ENCODE results near the gene PARG.
"Not testable (repeated sequence)": the region's sequence is repeated elsewhere in the genome, so short reads cannot be mapped to it uniquely, and the experiment has no call there.

The PARG gene

GRCh38 chr10:49775014-49775413, 166.8 kb downstream of the PARG start:
- H3K36me3 ChIP-seq (ENCODE audit: control insufficient read depth, insufficient read depth, low read length): no peaks in the 10 kb centered on the region
- H3K27ac ChIP-seq (ENCODE audit: low read depth, low read length): no peak overlapping the region
- no peak overlapping the region for H3K9ac ChIP-seq (ENCODE audit: low read length)
- H3K4me3 ChIP-seq (ENCODE audit: low read depth, low read length): no peak overlapping the region
- H3K27me3 ChIP-seq (ENCODE audit: control insufficient read depth, insufficient read depth, low read length): peaks cover 5% of the 10 kb centered on the region; the same call in 1 of the 2 replicates
- H3K4me1 ChIP-seq (ENCODE audit: control insufficient read depth, insufficient read depth, low read length): no peaks in the 10 kb centered on the region; the same call in 1 of the 2 replicates
- H3K9me3 ChIP-seq (ENCODE audit: control insufficient read depth, insufficient read depth, low read depth, low read length): no peaks in the 10 kb centered on the region

GRCh38 chr10:49772944-49773343, 168.9 kb downstream of the PARG start:
- H3K36me3 ChIP-seq (ENCODE audit: control insufficient read depth, insufficient read depth, low read length); H3K4me3 ChIP-seq (ENCODE audit: low read depth, low read length); H3K27ac ChIP-seq (ENCODE audit: low read depth, low read length); H3K4me1 ChIP-seq (ENCODE audit: control insufficient read depth, insufficient read depth, low read length); H3K9me3 ChIP-seq (ENCODE audit: control insufficient read depth, insufficient read depth, low read depth, low read length); H3K9ac ChIP-seq (ENCODE audit: low read length): not testable (repeated sequence)
- peaks cover 20% of the 10 kb centered on the region for H3K27me3 ChIP-seq (ENCODE audit: control insufficient read depth, insufficient read depth, low read length)

GRCh38 chr10:49771046-49771445, 170.8 kb downstream of the PARG start:
- not testable (repeated sequence) for H3K9me3 ChIP-seq (ENCODE audit: control insufficient read depth, insufficient read depth, low read depth, low read length); H3K4me3 ChIP-seq (ENCODE audit: low read depth, low read length); H3K9ac ChIP-seq (ENCODE audit: low read length); H3K27ac ChIP-seq (ENCODE audit: low read depth, low read length); H3K36me3 ChIP-seq (ENCODE audit: control insufficient read depth, insufficient read depth, low read length); H3K4me1 ChIP-seq (ENCODE audit: control insufficient read depth, insufficient read depth, low read length)
- H3K27me3 ChIP-seq (ENCODE audit: control insufficient read depth, insufficient read depth, low read length): peaks cover 23% of the 10 kb centered on the region

GRCh38 chr10:49769692-49770091, 172.1 kb downstream of the PARG start:
- Histone ChIP-seq H3K36me3 (ENCODE audit: control insufficient read depth, insufficient read depth, low read length) (no peaks in the 10 kb centered on the region), H3K4me1 (ENCODE audit: control insufficient read depth, insufficient read depth, low read length) (peaks cover 5% of the 10 kb centered on the region; the same call in 1 of the 2 replicates), H3K9me3 (ENCODE audit: control insufficient read depth, insufficient read depth, low read depth, low read length) (peaks cover 3% of the 10 kb centered on the region; the same call in 1 of the 2 replicates), H3K27me3 (ENCODE audit: control insufficient read depth, insufficient read depth, low read length) (peaks cover 23% of the 10 kb centered on the region), H3K27ac (ENCODE audit: low read depth, low read length) (no peak overlapping the region), H3K4me3 (ENCODE audit: low read depth, low read length) (no peak overlapping the region), H3K9ac (ENCODE audit: low read length) (no peak overlapping the region)

DNA sequence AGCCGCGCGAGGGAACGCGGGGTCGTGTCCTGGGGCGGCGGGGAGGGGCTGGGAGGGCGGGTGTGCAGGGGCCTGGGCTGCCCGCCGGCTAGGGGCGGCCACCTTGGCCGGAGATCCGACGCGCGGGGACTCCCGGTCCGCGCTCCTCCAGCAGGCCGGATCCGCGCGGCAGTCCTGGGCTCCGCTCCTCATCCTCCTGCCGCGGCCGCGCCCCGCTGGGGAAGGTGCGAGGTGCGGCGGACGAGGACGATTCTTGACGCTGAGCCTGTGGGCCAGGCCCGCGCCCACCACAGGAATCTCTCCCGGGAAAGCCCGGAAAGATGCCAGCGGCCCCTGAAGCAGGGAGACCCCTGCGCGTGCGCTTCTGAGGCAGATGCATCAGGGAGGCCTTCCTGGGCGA, 173.1 kb downstream of the PARG start:
- Histone ChIP-seq H3K9me3 (ENCODE audit: control insufficient read depth, insufficient read depth, low read depth, low read length) (peaks cover 3% of the 10 kb centered on the region; the same call in 1 of the 2 replicates), H3K4me1 (ENCODE audit: control insufficient read depth, insufficient read depth, low read length) (peaks cover 5% of the 10 kb centered on the region; the same call in 1 of the 2 replicates), H3K4me3 (ENCODE audit: low read depth, low read length) (no peak overlapping the region; the same call in 1 of the 2 replicates)

GRCh38 chr10:49768329-49768728, 173.5 kb downstream of the PARG start:
- Histone ChIP-seq H3K27ac (ENCODE audit: low read depth, low read length) (no peak overlapping the region), H3K4me3 (ENCODE audit: low read depth, low read length) (no peak overlapping the region; the same call in 1 of the 2 replicates), H3K27me3 (ENCODE audit: control insufficient read depth, insufficient read depth, low read length) (peaks cover 29% of the 10 kb centered on the region)

More for the DNA sequence above, 173.1 kb downstream of the PARG start:
- no peak overlapping the region for H3K27ac ChIP-seq (ENCODE audit: low read depth, low read length)
- no peaks in the 10 kb centered on the region for H3K36me3 ChIP-seq (ENCODE audit: control insufficient read depth, insufficient read depth, low read length)
- H3K9ac ChIP-seq (ENCODE audit: low read length): no peak overlapping the region
- H3K27me3 ChIP-seq (ENCODE audit: control insufficient read depth, insufficient read depth, low read length): peaks cover 25% of the 10 kb centered on the region

More at GRCh38 chr10:49768329-49768728, 173.5 kb downstream of the PARG start:
- no peak overlapping the region for H3K9ac ChIP-seq (ENCODE audit: low read length)
- H3K9me3 ChIP-seq (ENCODE audit: control insufficient read depth, insufficient read depth, low read depth, low read length): peaks cover 3% of the 10 kb centered on the region; the same call in 1 of the 2 replicates
- H3K4me1 ChIP-seq (ENCODE audit: control insufficient read depth, insufficient read depth, low read length): peaks cover 5% of the 10 kb centered on the region; the same call in 1 of the 2 replicates
- H3K36me3 ChIP-seq (ENCODE audit: control insufficient read depth, insufficient read depth, low read length): no peaks in the 10 kb centered on the region

Measured in HUES6 (cell line).